Measurements from ENCODE around the gene CTBP2.
"Not testable (repeated sequence)": the region's sequence is repeated elsewhere in the genome, so short reads cannot be mapped to it uniquely, and the experiment has no call there.

The CTBP2 gene

GRCh38 chr10:125087897-125088215 is 72.5 kb downstream of the CTBP2 start:
- Histone ChIP-seq H3K9me3 (ENCODE audit: control insufficient read depth, insufficient read depth, low read length) (no peaks in the 10 kb centered on the region), H3K27ac (ENCODE audit: low read length) (no peak overlapping the region), H3K4me1 (ENCODE audit: control insufficient read depth, insufficient read depth, low read length) (peaks cover 9% of the 10 kb centered on the region), H3K27me3 (ENCODE audit: control insufficient read depth, insufficient read depth, low read length) (no peaks in the 10 kb centered on the region), H3K4me3 (ENCODE audit: low read length) (no peak overlapping the region), H3K36me3 (ENCODE audit: control insufficient read depth, insufficient read depth, low read length) (peaks cover 3% of the 10 kb centered on the region; the same call in 1 of the 2 replicates)
- no CpG with 5 or more reads among the region's 10 CpGs for whole genome bisulfite sequencing (ENCODE audit: insufficient coverage, insufficient read length)
- DNase-seq (ENCODE audit: low read depth, low spot score), result no peak

GRCh38 chr10:125087191-125087896 is 73.0 kb downstream of the CTBP2 start:
- WGBS (ENCODE audit: insufficient coverage, insufficient read length), result no CpG with 5 or more reads among the region's 14 CpGs
- H3K27ac ChIP-seq (ENCODE audit: low read length), result no peak overlapping the region
- H3K36me3 ChIP-seq (ENCODE audit: control insufficient read depth, insufficient read depth, low read length), result peaks cover 3% of the 10 kb centered on the region; the same call in 1 of the 2 replicates
- H3K4me3 ChIP-seq (ENCODE audit: low read length), result no peak overlapping the region
- H3K27me3 ChIP-seq (ENCODE audit: control insufficient read depth, insufficient read depth, low read length), result no peaks in the 10 kb centered on the region
- no peak for DNase-seq (ENCODE audit: low read depth, low spot score)
- H3K9me3 ChIP-seq (ENCODE audit: control insufficient read depth, insufficient read depth, low read length), result no peaks in the 10 kb centered on the region
- H3K4me1 ChIP-seq (ENCODE audit: control insufficient read depth, insufficient read depth, low read length), result peaks cover 9% of the 10 kb centered on the region

GRCh38 chr10:125086691-125087090 is 73.7 kb downstream of the CTBP2 start:
- Histone ChIP-seq H3K27me3 (ENCODE audit: control insufficient read depth, insufficient read depth, low read length) (no peaks in the 10 kb centered on the region), H3K27ac (ENCODE audit: low read length) (no peak overlapping the region), H3K4me1 (ENCODE audit: control insufficient read depth, insufficient read depth, low read length) (peaks cover 10% of the 10 kb centered on the region), H3K9me3 (ENCODE audit: control insufficient read depth, insufficient read depth, low read length) (no peaks in the 10 kb centered on the region), H3K4me3 (ENCODE audit: low read length) (no peak overlapping the region), H3K36me3 (ENCODE audit: control insufficient read depth, insufficient read depth, low read length) (peaks cover 7% of the 10 kb centered on the region; the same call in 1 of the 2 replicates)
- DNase-seq (ENCODE audit: low read depth, low spot score), result no peak
- WGBS (ENCODE audit: insufficient coverage, insufficient read length), result no CpG with 5 or more reads among the region's 9 CpGs

- Histone ChIP-seq H3K4me3 (ENCODE audit: low read length) (no peak overlapping the region), H3K27ac (ENCODE audit: low read length) (no peak overlapping the region), H3K27me3 (ENCODE audit: control insufficient read depth, insufficient read depth, low read length) (no peaks in the 10 kb centered on the region), H3K36me3 (ENCODE audit: control insufficient read depth, insufficient read depth, low read length) (peaks cover 7% of the 10 kb centered on the region; the same call in 1 of the 2 replicates), H3K4me1 (ENCODE audit: control insufficient read depth, insufficient read depth, low read length) (peaks cover 10% of the 10 kb centered on the region), H3K9me3 (ENCODE audit: control insufficient read depth, insufficient read depth, low read length) (no peaks in the 10 kb centered on the region)
- no peak for DNase-seq (ENCODE audit: low read depth, low spot score)
- no CpG with 5 or more reads among the region's 17 CpGs for WGBS (ENCODE audit: insufficient coverage, insufficient read length)
Measured at GRCh38 chr10:125085258-125086054, 74.9 kb downstream of the CTBP2 start.

- no peaks in the 10 kb centered on the region for H3K9me3 ChIP-seq (ENCODE audit: control insufficient read depth, insufficient read depth, low read length)
- DNase-seq (ENCODE audit: low read depth, low spot score), result no peak
- no peak overlapping the region for H3K4me3 ChIP-seq (ENCODE audit: low read length)
- peaks cover 9% of the 10 kb centered on the region for H3K4me1 ChIP-seq (ENCODE audit: control insufficient read depth, insufficient read depth, low read length)
- peaks cover 6% of the 10 kb centered on the region; the same call in 1 of the 2 replicates for H3K36me3 ChIP-seq (ENCODE audit: control insufficient read depth, insufficient read depth, low read length)
- WGBS (ENCODE audit: insufficient coverage, insufficient read length), result no CpG with 5 or more reads among the region's 18 CpGs
- no peak overlapping the region for H3K27ac ChIP-seq (ENCODE audit: low read length)
- H3K27me3 ChIP-seq (ENCODE audit: control insufficient read depth, insufficient read depth, low read length), result no peaks in the 10 kb centered on the region
Measured at GRCh38 chr10:125084614-125085257, 75.6 kb downstream of the CTBP2 start.

GRCh38 chr10:125084191-125084613 is 76.2 kb downstream of the CTBP2 start:
- H3K27ac ChIP-seq (ENCODE audit: low read length), result no peak overlapping the region
- DNase-seq (ENCODE audit: low read depth, low spot score), result no peak
- H3K4me1 ChIP-seq (ENCODE audit: control insufficient read depth, insufficient read depth, low read length), result peaks cover 7% of the 10 kb centered on the region
- no peak overlapping the region for H3K4me3 ChIP-seq (ENCODE audit: low read length)
- no peaks in the 10 kb centered on the region for H3K27me3 ChIP-seq (ENCODE audit: control insufficient read depth, insufficient read depth, low read length)
- no peaks in the 10 kb centered on the region for H3K9me3 ChIP-seq (ENCODE audit: control insufficient read depth, insufficient read depth, low read length)
- WGBS (ENCODE audit: insufficient coverage, insufficient read length), result no CpG with 5 or more reads among the region's 11 CpGs
- peaks cover 4% of the 10 kb centered on the region; the same call in 1 of the 2 replicates for H3K36me3 ChIP-seq (ENCODE audit: control insufficient read depth, insufficient read depth, low read length)

GRCh38 chr10:125083576-125083920 is 76.8 kb downstream of the CTBP2 start:
- H3K4me3 ChIP-seq (ENCODE audit: low read length), result no peak overlapping the region
- no peaks in the 10 kb centered on the region for H3K27me3 ChIP-seq (ENCODE audit: control insufficient read depth, insufficient read depth, low read length)
- WGBS (ENCODE audit: insufficient coverage, insufficient read length), result no CpG with 5 or more reads among the region's 10 CpGs
- H3K4me1 ChIP-seq (ENCODE audit: control insufficient read depth, insufficient read depth, low read length), result peaks cover 7% of the 10 kb centered on the region
- DNase-seq (ENCODE audit: low read depth, low spot score), result no peak
- no peaks in the 10 kb centered on the region for H3K9me3 ChIP-seq (ENCODE audit: control insufficient read depth, insufficient read depth, low read length)
- H3K27ac ChIP-seq (ENCODE audit: low read length), result no peak overlapping the region
- H3K36me3 ChIP-seq (ENCODE audit: control insufficient read depth, insufficient read depth, low read length), result peaks cover 4% of the 10 kb centered on the region; the same call in 1 of the 2 replicates

GRCh38 chr10:125082881-125083575 is 77.3 kb downstream of the CTBP2 start:
- Histone ChIP-seq H3K36me3 (ENCODE audit: control insufficient read depth, insufficient read depth, low read length) (peaks cover 4% of the 10 kb centered on the region; the same call in 1 of the 2 replicates), H3K27ac (ENCODE audit: low read length) (no peak overlapping the region), H3K4me3 (ENCODE audit: low read length) (no peak overlapping the region), H3K4me1 (ENCODE audit: control insufficient read depth, insufficient read depth, low read length) (peaks cover 7% of the 10 kb centered on the region), H3K9me3 (ENCODE audit: control insufficient read depth, insufficient read depth, low read length) (no peaks in the 10 kb centered on the region), H3K27me3 (ENCODE audit: control insufficient read depth, insufficient read depth, low read length) (no peaks in the 10 kb centered on the region)
- no CpG with 5 or more reads among the region's 15 CpGs for WGBS (ENCODE audit: insufficient coverage, insufficient read length)
- no peak for DNase-seq (ENCODE audit: low read depth, low spot score)

GRCh38 chr10:125082471-125082870 is 77.9 kb downstream of the CTBP2 start:
- no CpG with 5 or more reads among the region's 13 CpGs for WGBS (ENCODE audit: insufficient coverage, insufficient read length)
- H3K27ac ChIP-seq (ENCODE audit: low read length); DNase-seq (ENCODE audit: low read depth, low spot score): not testable (repeated sequence)

GRCh38 chr10:125081931-125082330 is 78.4 kb downstream of the CTBP2 start:
- no peak for DNase-seq (ENCODE audit: low read depth, low spot score)
- WGBS (ENCODE audit: insufficient coverage, insufficient read length), result no CpG with 5 or more reads among the region's 10 CpGs
- Histone ChIP-seq H3K4me1 (ENCODE audit: control insufficient read depth, insufficient read depth, low read length) (peaks cover 6% of the 10 kb centered on the region), H3K4me3 (ENCODE audit: low read length) (no peak overlapping the region), H3K27me3 (ENCODE audit: control insufficient read depth, insufficient read depth, low read length) (no peaks in the 10 kb centered on the region), H3K27ac (ENCODE audit: low read length) (no peak overlapping the region), H3K9me3 (ENCODE audit: control insufficient read depth, insufficient read depth, low read length) (no peaks in the 10 kb centered on the region), H3K36me3 (ENCODE audit: control insufficient read depth, insufficient read depth, low read length) (peaks cover 4% of the 10 kb centered on the region; the same call in 1 of the 2 replicates)

More at GRCh38 chr10:125082471-125082870, 77.9 kb downstream of the CTBP2 start:
- H3K4me1 ChIP-seq (ENCODE audit: control insufficient read depth, insufficient read depth, low read length); H3K36me3 ChIP-seq (ENCODE audit: control insufficient read depth, insufficient read depth, low read length); H3K4me3 ChIP-seq (ENCODE audit: low read length); H3K9me3 ChIP-seq (ENCODE audit: control insufficient read depth, insufficient read depth, low read length); H3K27me3 ChIP-seq (ENCODE audit: control insufficient read depth, insufficient read depth, low read length): not testable (repeated sequence)
